HepG2 (cell line): ENCODE data around the gene TMEM253. TPM values are rescaled to one million over a fixed set of nuclear protein-coding genes. Genes with fewer than 3 reads are reported as not detected.
A peak's percentile ranks its signal among the peaks of the same experiment; 100 is the strongest.

Experiments
- ASH2L ChIP-seq: fragments of 300-600, 200-600 bp; sonication (generic); IDR thresholded peaks from 2 replicates; pipeline ENCODE4 v1.7.0; 2017; ENCODE audit warnings: low read depth, mild to moderate bottlenecking, moderate library complexity, mixed read lengths, low read length; ENCODE audit not compliant: insufficient read length
- FOSL2 ChIP-seq: sonication (generic); formaldehyde crosslinking; IDR thresholded peaks from 2 replicates; pipeline ENCODE4 v1.4.0; 2020; ENCODE audit warnings: missing genetic modification reagents
- GABPA ChIP-seq, 2 experiments: IDR thresholded peaks; 2 replicates each; pipeline ENCODE4 v1.6.1; 2011 to 2016; ENCODE audit warnings: low read depth in 2 of 2, low read length in 1 of 2, missing biosample characterization in 1 of 2, missing genetic modification characterization in 1 of 2
- GATAD2A ChIP-seq: IDR thresholded peaks from 2 replicates; pipeline ENCODE4 v1.6.1; 2016
- HMGA1 ChIP-seq: sonication (generic); formaldehyde crosslinking; conservative IDR thresholded peaks from 2 replicates; pipeline ENCODE4 v1.4.0; 2020; ENCODE audit warnings: missing genetic modification reagents
- IRX3 ChIP-seq: sonication (generic); formaldehyde crosslinking; IDR thresholded peaks from 2 replicates; pipeline ENCODE4 v1.8.1; 2023; ENCODE audit warnings: mild to moderate bottlenecking, low read depth, missing genetic modification reagents, borderline replicate concordance
- KDM5B ChIP-seq: sonication (generic); formaldehyde crosslinking; IDR thresholded peaks from 2 replicates; pipeline ENCODE4 v1.4.0; 2020; ENCODE audit warnings: missing genetic modification reagents, mild to moderate bottlenecking, borderline replicate concordance
- PAWR ChIP-seq: sonication (generic); formaldehyde crosslinking; IDR thresholded peaks from 2 replicates; pipeline ENCODE4 v1.4.0; 2020; ENCODE audit warnings: missing genetic modification reagents, mild to moderate bottlenecking, borderline replicate concordance
- PRPF4 ChIP-seq: fragments of 200-400 bp; formaldehyde crosslinking; IDR thresholded peaks from 2 replicates; pipeline ENCODE4 v1.6.1; 2016; ENCODE audit warnings: low read length, low read depth; ENCODE audit not compliant: poor library complexity, severe bottlenecking
- SAP130 ChIP-seq: IDR thresholded peaks from 2 replicates; pipeline ENCODE4 v1.6.1; 2016; ENCODE audit warnings: low read depth
- SMARCE1 ChIP-seq: fragments of 450-650 bp; IDR thresholded peaks from 2 replicates; pipeline ENCODE4 v1.6.1; 2017; ENCODE audit warnings: borderline replicate concordance
- SP1 ChIP-seq, 2 experiments: fragments of 450-650 bp in 1 of 2; sonication (generic) in 1 of 2; formaldehyde crosslinking in 1 of 2; IDR thresholded peaks; 2 replicates each; pipeline versions ENCODE4 v1.4.0 to v1.6.1; 2016 to 2020; ENCODE audit warnings: missing genetic modification reagents in 1 of 2
- ZFP36L1 ChIP-seq: sonication (generic); formaldehyde crosslinking; IDR thresholded peaks from 2 replicates; pipeline ENCODE4 v1.8.0; 2022; ENCODE audit warnings: mild to moderate bottlenecking, missing genetic modification reagents, moderate library complexity
- ZFYVE20 ChIP-seq: sonication (generic); formaldehyde crosslinking; IDR thresholded peaks from 2 replicates; pipeline ENCODE4 v1.8.0; 2023; ENCODE audit warnings: low read depth, mild to moderate bottlenecking, moderate library complexity, missing genetic modification reagents, borderline replicate concordance
- ZKSCAN5 ChIP-seq: sonication (generic); formaldehyde crosslinking; IDR thresholded peaks from 2 replicates; pipeline ENCODE4 v1.5.1; 2020; ENCODE audit warnings: mild to moderate bottlenecking, missing genetic modification reagents
- ZNF3 ChIP-seq: IDR thresholded peaks from 2 replicates; pipeline ENCODE4 v1.7.0; 2017; ENCODE audit warnings: inconsistent platforms
- polyA plus RNA-seq, 8 experiments: library from polyadenylated mRNA; depleted of rRNA in 3 of 8; stranded (reverse) in 7 of 8; unstranded in 1 of 8; fragments of >200 nt; fragmentation: Illumina TruSeq in 4 of 8; extraction: Trizol in 4 of 8; gene quantifications; 2 replicates each; pipeline versions ENCODE4 v1.2.1 to v1.2.3, GENCODE V29; 2011 to 2016; ENCODE audit warnings: low read depth in 4 of 8, missing spikeins in 1 of 8, mixed read lengths in 1 of 8; ENCODE audit not compliant: insufficient read depth in 1 of 8
- total RNA-seq, 5 experiments: library from RNA; depleted of rRNA; stranded (reverse); fragments of >200 nt; fragmentation: Illumina TruSeq; extraction: Trizol; gene quantifications; 2 replicates each; pipeline ENCODE4 v1.2.3, GENCODE V29; 2016; ENCODE audit warnings: low read depth in 1 of 5
- TF ChIP-seq, protein P1 (sequence below): sonication (generic); formaldehyde crosslinking; IDR thresholded peaks from 2 replicates; pipeline ENCODE4 v1.4.0; 2020; ENCODE audit warnings: mild to moderate bottlenecking, missing genetic modification reagents
- TF ChIP-seq, protein P2 (sequence below): sonication (generic); formaldehyde crosslinking; IDR thresholded peaks from 2 replicates; pipeline ENCODE4 v1.8.1; 2023; ENCODE audit warnings: mild to moderate bottlenecking, missing genetic modification reagents
- TF ChIP-seq, protein P3 (sequence below): sonication (generic); formaldehyde crosslinking; IDR thresholded peaks from 2 replicates; pipeline ENCODE4 v1.4.0; 2020; ENCODE audit warnings: missing genetic modification reagents, borderline replicate concordance
- TF ChIP-seq, protein P4 (sequence below): IDR thresholded peaks from 2 replicates; pipeline ENCODE4 v1.6.1; 2016; ENCODE audit warnings: missing biosample characterization, missing genetic modification reagents, low read depth
- TF ChIP-seq, protein P5 (sequence below): sonication (generic); formaldehyde crosslinking; IDR thresholded peaks from 2 replicates; pipeline ENCODE4 v1.5.1; 2020; ENCODE audit warnings: mild to moderate bottlenecking, moderate library complexity, missing genetic modification reagents

Gene TMEM253
- total and polyA plus RNA-seq, 2 of the 13 experiments (the other 11 are each of a cell fraction or from before 2014, with no cell fraction given), result 0.29 to 0.45 TPM

DNA sequence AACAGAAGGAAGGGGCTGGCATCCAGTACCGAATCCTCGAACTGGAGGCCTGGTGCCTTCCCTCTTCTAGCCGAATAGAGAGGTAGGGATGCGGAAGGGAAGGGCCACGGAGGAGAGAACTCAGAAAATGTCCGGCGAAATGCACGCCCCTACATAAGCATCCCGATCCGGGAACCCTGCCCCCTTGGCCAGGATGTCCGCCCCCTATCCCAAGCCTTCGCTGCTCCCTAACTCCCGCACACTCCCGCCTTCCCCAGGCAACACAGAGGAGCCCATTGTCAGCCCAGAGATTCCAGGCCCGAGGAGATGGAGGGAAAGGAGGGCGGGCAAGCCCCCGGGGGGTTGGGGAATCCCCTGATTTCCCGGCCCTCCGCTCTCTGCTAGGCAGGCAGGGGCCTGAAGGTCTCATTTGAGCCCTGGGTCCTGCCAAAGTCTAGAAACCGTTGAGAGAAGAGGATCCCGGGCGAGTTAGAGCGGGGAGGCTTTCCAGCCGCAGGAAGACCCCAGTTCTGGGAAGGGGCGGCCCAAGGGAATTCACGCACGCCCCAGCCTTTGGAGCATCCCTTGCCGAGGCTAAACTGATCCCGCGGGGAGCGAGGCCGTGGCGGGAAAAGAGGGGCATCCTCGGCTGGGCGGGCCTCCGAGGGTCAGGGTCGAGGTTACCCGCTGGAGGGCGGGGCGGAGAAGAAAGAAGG lies 31.3 kb upstream of the TMEM253 start (continued):
- TF ChIP-seq, protein P1, sequence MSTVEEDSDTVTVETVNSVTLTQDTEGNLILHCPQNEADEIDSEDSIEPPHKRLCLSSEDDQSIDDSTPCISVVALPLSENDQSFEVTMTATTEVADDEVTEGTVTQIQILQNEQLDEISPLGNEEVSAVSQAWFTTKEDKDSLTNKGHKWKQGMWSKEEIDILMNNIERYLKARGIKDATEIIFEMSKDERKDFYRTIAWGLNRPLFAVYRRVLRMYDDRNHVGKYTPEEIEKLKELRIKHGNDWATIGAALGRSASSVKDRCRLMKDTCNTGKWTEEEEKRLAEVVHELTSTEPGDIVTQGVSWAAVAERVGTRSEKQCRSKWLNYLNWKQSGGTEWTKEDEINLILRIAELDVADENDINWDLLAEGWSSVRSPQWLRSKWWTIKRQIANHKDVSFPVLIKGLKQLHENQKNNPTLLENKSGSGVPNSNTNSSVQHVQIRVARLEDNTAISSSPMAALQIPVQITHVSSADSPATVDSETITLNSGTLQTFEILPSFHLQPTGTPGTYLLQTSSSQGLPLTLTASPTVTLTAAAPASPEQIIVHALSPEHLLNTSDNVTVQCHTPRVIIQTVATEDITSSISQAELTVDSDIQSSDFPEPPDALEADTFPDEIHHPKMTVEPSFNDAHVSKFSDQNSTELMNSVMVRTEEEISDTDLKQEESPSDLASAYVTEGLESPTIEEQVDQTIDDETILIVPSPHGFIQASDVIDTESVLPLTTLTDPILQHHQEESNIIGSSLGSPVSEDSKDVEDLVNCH, result no peak
- 0 out of 2 replicates have a peak, but pooled peaks have one; percentile 17 for TF ChIP-seq KDM5B
- no peak for TF ChIP-seq PRPF4
- TF ChIP-seq ZFP36L1 (CRISPR knock-in tag), result no peak
- peak; percentile 45 for TF ChIP-seq SAP130
- TF ChIP-seq ZFYVE20 (CRISPR knock-in tag), result no peak
- TF ChIP-seq, protein P2, sequence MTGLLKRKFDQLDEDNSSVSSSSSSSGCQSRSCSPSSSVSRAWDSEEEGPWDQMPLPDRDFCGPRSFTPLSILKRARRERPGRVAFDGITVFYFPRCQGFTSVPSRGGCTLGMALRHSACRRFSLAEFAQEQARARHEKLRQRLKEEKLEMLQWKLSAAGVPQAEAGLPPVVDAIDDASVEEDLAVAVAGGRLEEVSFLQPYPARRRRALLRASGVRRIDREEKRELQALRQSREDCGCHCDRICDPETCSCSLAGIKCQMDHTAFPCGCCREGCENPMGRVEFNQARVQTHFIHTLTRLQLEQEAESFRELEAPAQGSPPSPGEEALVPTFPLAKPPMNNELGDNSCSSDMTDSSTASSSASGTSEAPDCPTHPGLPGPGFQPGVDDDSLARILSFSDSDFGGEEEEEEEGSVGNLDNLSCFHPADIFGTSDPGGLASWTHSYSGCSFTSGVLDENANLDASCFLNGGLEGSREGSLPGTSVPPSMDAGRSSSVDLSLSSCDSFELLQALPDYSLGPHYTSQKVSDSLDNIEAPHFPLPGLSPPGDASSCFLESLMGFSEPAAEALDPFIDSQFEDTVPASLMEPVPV (CRISPR knock-in tag), result no peak
- TF ChIP-seq PAWR (CRISPR knock-in tag), result 0 out of 2 replicates have a peak, but pooled peaks have one; percentile 95
- TF ChIP-seq ZNF3 (CRISPR knock-in tag), result no peak
- TF ChIP-seq GABPA (IDR thresholded peaks at IDR 0.05; ENCODE audit: low read depth, low read length), result no peak
- no peak for TF ChIP-seq GABPA (CRISPR knock-in tag; IDR thresholded peaks at IDR 0.05; ENCODE audit: low read depth)
- peak; percentile 10; the same call in 1 of the 2 replicates for TF ChIP-seq ZKSCAN5 (CRISPR knock-in tag)
- TF ChIP-seq ASH2L, result no peak
- no peak for TF ChIP-seq HMGA1 (CRISPR knock-in tag)
- no peak for TF ChIP-seq IRX3 (CRISPR knock-in tag)
- no peak for TF ChIP-seq FOSL2 (CRISPR knock-in tag)
- TF ChIP-seq GATAD2A (CRISPR knock-in tag), result peak; percentile 49; the same call in 1 of the 2 replicates
- TF ChIP-seq, protein P3, sequence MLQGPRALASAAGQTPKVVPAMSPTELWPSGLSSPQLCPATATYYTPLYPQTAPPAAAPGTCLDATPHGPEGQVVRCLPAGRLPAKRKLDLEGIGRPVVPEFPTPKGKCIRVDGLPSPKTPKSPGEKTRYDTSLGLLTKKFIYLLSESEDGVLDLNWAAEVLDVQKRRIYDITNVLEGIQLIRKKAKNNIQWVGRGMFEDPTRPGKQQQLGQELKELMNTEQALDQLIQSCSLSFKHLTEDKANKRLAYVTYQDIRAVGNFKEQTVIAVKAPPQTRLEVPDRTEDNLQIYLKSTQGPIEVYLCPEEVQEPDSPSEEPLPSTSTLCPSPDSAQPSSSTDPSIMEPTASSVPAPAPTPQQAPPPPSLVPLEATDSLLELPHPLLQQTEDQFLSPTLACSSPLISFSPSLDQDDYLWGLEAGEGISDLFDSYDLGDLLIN (CRISPR knock-in tag), result no peak; the same call in 1 of the 2 replicates
- TF ChIP-seq, protein P4, sequence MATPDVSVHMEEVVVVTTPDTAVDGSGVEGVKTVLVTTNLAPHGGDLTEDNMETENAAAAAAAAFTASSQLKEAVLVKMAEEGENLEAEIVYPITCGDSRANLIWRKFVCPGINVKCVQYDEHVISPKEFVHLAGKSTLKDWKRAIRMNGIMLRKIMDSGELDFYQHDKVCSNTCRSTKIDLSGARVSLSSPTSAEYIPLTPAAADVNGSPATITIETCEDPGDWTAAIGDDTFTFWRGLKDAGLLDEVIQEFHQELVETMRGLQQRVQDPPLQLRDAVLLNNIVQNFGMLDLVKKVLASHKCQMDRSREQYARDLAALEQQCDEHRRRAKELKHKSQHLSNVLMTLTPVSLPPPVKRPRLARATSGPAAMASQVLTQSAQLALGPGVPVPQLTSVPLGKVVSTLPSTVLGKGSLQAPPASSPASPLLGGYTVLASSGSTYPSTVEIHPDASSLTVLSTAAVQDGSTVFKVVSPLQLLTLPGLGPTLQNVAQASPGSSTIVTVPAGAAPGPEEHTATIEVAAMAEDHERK (CRISPR knock-in tag), result no peak
- TF ChIP-seq SMARCE1, result no peak
- TF ChIP-seq SP1 (IDR thresholded peaks at IDR 0.05), result no peak
- TF ChIP-seq SP1 (CRISPR knock-in tag; IDR thresholded peaks at IDR 0.05), result peak; percentile 75
- TF ChIP-seq, protein P5, sequence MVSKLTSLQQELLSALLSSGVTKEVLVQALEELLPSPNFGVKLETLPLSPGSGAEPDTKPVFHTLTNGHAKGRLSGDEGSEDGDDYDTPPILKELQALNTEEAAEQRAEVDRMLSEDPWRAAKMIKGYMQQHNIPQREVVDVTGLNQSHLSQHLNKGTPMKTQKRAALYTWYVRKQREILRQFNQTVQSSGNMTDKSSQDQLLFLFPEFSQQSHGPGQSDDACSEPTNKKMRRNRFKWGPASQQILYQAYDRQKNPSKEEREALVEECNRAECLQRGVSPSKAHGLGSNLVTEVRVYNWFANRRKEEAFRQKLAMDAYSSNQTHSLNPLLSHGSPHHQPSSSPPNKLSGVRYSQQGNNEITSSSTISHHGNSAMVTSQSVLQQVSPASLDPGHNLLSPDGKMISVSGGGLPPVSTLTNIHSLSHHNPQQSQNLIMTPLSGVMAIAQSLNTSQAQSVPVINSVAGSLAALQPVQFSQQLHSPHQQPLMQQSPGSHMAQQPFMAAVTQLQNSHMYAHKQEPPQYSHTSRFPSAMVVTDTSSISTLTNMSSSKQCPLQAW (CRISPR knock-in tag), result peak; percentile 85
